Measurements from ENCODE around the gene C1QTNF3.

DNA sequence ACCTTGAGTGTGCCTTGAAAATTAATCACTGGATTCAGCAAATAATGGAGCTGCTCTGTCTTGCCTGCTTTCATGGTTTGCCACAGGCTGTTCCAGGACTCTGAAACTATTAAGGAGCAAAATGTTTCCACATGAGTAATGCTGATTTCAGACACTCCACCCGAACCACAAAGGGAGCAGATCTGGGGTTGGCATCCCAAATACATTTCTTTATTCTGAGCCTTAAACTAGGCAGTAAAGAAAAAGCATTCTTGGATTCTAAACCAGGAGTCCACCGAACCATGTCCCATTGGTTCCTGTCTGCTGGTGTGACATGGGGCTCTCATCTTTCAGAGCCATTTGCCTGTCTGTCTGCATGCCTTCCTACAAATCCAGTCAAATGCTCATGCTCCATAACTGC, 10.1 kb upstream of the C1QTNF3 start:
- TF ChIP-seq, protein P1, sequence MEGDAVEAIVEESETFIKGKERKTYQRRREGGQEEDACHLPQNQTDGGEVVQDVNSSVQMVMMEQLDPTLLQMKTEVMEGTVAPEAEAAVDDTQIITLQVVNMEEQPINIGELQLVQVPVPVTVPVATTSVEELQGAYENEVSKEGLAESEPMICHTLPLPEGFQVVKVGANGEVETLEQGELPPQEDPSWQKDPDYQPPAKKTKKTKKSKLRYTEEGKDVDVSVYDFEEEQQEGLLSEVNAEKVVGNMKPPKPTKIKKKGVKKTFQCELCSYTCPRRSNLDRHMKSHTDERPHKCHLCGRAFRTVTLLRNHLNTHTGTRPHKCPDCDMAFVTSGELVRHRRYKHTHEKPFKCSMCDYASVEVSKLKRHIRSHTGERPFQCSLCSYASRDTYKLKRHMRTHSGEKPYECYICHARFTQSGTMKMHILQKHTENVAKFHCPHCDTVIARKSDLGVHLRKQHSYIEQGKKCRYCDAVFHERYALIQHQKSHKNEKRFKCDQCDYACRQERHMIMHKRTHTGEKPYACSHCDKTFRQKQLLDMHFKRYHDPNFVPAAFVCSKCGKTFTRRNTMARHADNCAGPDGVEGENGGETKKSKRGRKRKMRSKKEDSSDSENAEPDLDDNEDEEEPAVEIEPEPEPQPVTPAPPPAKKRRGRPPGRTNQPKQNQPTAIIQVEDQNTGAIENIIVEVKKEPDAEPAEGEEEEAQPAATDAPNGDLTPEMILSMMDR (IDR thresholded peaks at IDR 0.05) = no peak
- TF ChIP-seq POLR2A (IDR thresholded peaks at IDR 0.05) = no peak

Measured in esophagus squamous epithelium (tissue), 4 donors.